DMS 273 treated with DMSO at 0.1 percent for 48 hours (cell line): ENCODE results near the gene GLDN.
"Not testable (repeated sequence)": the region's sequence is repeated elsewhere in the genome, so short reads cannot be mapped to it uniquely, and the experiment has no call there.

ENCODE experiments used
- DNase-seq: peaks from one replicate; lab custom pipeline; 2025; lab: John Stamatoyannopoulos, UW

GLDN gene

DNA sequence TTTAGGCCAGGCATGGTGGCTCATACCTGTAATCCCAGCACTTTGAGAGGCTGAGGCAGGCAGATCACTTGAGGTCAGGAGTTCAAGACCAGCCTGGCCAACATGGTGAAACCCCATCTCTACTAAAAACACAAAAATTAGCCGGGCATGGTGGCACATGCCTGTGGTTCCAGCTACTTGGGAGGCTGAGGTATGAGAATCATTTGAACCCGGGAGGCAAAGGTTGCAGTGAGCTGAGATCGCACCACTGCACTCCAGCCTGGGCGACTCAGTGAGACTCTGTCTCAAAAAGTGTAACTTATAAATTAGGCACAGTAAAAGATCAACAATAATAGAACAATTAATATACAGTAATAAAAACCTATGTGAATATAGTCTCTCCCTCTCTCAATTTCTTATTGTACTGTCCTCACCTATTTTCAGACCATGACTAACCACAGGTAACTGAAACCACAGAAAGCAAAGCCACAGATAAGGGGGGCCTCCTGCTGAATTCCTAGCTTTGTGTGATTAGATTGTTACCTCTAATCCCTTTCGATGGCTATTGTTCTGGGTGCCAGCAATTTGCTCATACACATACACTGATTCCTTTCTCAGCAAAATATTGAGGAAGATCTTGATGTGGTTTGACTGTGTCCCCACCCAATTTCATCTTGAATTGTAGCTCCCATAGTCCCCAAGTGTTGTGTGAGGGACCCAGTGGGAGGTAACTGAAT lies 104.7 kb downstream of the GLDN start:
- not testable (repeated sequence) for DNase-seq

DNA sequence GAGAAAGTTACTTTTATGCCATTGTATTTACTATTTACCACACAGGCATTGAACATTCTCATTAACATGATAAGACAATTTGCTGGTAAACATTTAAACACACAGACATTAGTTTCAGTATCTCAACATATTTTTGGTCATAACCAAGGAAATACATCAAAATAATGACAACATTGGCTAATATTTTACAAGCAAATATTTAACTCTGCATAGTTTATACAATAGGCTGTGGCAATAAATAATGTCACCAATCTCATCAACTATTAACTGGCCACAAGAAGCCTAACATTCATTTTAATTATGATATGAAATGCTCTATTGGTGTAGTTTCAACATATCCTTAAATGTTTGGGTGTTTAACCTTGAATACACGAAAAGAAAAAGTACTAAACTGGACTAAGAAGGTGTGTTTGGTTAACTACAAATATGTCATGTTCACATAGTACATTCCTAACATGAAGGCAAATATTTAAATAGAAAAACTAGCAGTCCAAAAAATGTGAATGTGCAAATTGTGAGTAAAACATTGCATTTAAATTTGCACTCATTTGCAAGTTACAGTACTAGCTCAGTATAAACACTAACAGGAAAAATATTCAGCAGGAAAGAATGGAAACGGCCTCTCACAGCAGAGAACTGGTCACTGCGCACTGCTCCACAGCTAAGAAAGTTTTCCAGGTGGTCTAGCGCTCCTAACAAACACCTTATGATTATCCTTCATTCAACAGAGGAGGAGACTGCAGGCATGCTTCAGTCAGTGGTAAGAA lies 106.6 kb downstream of the GLDN start:
- no peak for DNase-seq

DNA sequence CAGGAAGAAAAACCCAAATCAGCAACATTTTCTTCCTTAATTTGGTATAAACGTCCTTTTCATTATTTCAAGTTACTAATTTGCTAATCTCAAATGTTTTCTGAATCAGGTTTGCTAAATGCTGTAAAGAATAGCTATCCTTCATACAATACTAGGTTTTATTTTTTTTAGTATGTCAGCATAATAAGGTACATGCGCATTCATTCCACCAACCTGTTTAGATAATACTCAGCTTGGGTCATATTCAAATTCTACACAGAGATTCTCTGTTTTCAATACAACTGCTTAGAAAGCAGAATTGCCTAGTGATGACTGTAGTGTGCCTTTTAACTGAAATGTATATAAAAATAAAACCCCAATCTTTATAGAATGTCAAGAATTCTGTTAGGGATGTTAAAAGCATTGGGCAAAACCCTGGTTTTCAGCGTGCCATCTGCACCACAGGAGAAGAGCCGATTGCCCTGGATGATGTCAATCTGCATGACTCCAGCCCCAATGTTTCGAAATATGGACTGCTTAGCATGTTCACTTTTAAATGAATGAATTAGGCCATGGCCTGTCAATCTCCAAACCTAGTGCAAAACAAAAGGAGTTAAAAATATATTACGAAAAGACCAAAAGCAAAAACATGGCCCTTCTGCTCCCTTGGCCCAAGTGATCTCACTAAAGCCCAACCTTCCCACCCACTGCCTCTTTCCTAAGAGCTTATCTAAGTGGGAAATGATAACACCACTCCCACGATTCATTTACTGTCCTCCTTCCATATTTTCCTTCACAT lies 107.4 kb downstream of the GLDN start:
- no peak for DNase-seq

DNA sequence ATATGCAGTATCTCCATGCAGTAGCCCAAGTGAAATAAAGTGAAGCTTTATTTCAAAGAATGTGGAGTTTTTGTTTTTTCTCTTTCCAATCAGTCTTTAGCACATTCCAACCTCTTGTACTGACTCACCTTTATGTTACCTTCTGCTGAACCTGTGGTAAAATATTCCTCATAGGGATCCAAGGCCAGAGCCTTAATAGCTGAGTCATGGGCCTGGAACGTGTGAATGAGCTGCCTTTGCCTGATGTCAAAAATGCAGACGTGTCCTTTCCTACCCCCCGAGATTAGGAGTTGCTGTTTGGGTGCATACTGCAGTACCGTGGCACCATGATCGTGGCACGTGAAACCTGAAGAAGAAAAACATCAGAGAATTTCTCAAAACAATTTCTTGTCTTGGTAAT lies 108.5 kb downstream of the GLDN start:
- DNase-seq = no peak
